Panc1 (cell line): Measurements from ENCODE around the gene AGPAT3. TPM values are rescaled to one million over a fixed set of nuclear protein-coding genes. Genes with fewer than 3 reads are reported as not detected.

Experiments
- ATAC-seq: fragments of 200-7000 bp; cut with Tn5 transposase; 2 replicates; pipeline ENCODE4 v1.9.1; 2020; ENCODE audit warnings: mild to moderate bottlenecking, moderate library complexity
- BruUV-seq: library from RNA; stranded (reverse); fragments of 400-500 nt; replicated peaks from 2 replicates; lab custom pipeline; 2021; lab: Mats Ljungman, UMichigan
- CTCF ChIA-PET: fragments of 300-600 bp; sonication (Branson Sonifier 250); formaldehyde crosslinking; loops from one replicate; lab custom pipeline; 2022; ENCODE audit warnings: antibody characterized with exemption; lab: Charles Lee
- POLR2A ChIA-PET: fragments of 300-600 bp; sonication (Branson Sonifier 250); formaldehyde crosslinking; loops from one replicate; lab custom pipeline; 2022; ENCODE audit warnings: antibody characterized with exemption; lab: Charles Lee
- DNase-seq: peaks from one replicate; pipeline ENCODE4 v3.0.0-alpha.2; 2010; ENCODE audit warnings: low read depth, low spot score
- H3K27ac ChIP-seq: 2 replicates; pipeline ENCODE4 v1.5.1; 2011; ENCODE audit warnings: mild to moderate bottlenecking, low read length, inconsistent platforms
- H3K27me3 ChIP-seq: fragments of 200-500 bp; sonication (Bioruptor generic); 2 replicates; pipeline ENCODE4 v1.6.0; 2014; ENCODE audit warnings: low read length, inconsistent platforms; ENCODE audit not compliant: control insufficient read depth, insufficient read depth
- H3K36me3 ChIP-seq: fragments of 200-500 bp; sonication (Bioruptor generic); 2 replicates; pipeline ENCODE4 v1.5.1; 2014; ENCODE audit warnings: inconsistent platforms, mild to moderate bottlenecking, low read length, moderate library complexity; ENCODE audit not compliant: control insufficient read depth, insufficient read depth
- H3K4me1 ChIP-seq: 2 replicates; pipeline ENCODE4 v1.5.1; 2011; ENCODE audit warnings: inconsistent platforms, mild to moderate bottlenecking, low read length, moderate library complexity; ENCODE audit not compliant: control insufficient read depth, insufficient read depth
- H3K4me3 ChIP-seq, 2 experiments: 2 replicates each; pipeline ENCODE4 v1.5.1; 2011 to 2012; ENCODE audit warnings: low read depth in 2 of 2, low read length in 2 of 2, mild to moderate bottlenecking in 2 of 2, inconsistent platforms in 1 of 2, moderate library complexity in 1 of 2
- H3K9me3 ChIP-seq: fragments of 200-500 bp; sonication (Bioruptor generic); 2 replicates; pipeline ENCODE4 v1.5.1; 2014; ENCODE audit warnings: low read depth, mild to moderate bottlenecking, inconsistent platforms, low read length, moderate library complexity; ENCODE audit not compliant: control insufficient read depth, insufficient read depth
- CTCF ChIP-seq: fragments of 450-650 bp; IDR thresholded peaks from 2 replicates; pipeline ENCODE4 v1.5.1; 2017; ENCODE audit warnings: mild to moderate bottlenecking
- POLR2AphosphoS5 ChIP-seq: IDR thresholded peaks from 2 replicates; pipeline ENCODE4 v1.6.1; 2012; ENCODE audit warnings: mild to moderate bottlenecking, low read depth, low read length, moderate library complexity
- SIN3A ChIP-seq: IDR thresholded peaks from 2 replicates; pipeline ENCODE4 v1.6.1; 2012; ENCODE audit warnings: low read depth, mild to moderate bottlenecking, low read length, moderate library complexity, borderline replicate concordance; ENCODE audit not compliant: insufficient read depth
- TCF7L2 ChIP-seq: IDR thresholded peaks from 2 replicates; pipeline ENCODE4 v1.6.1; 2011; ENCODE audit warnings: mild to moderate bottlenecking, low read depth, low read length, inconsistent platforms
- in situ Hi-C: cut with HindIII; loops from 2 replicates; pipeline ENCODE4 v1.10.0; 2016; ENCODE audit warnings: low sequenced_read_pairs, low pct_unique_long_range_greater_than_20kb
- intact Hi-C: fragments of 100-400 bp; cut with micrococcal nuclease; formaldehyde crosslinking; loops from one replicate; pipeline ENCODE4 v1.10.0; 2022; ENCODE audit not compliant: unreplicated experiment
- total RNA-seq: library from RNA; stranded (reverse); gene quantifications from one replicate; pipeline ENCODE4 v1.2.1, GENCODE V29; 2021; ENCODE audit not compliant: unreplicated experiment
- TF ChIP-seq, protein P1 (sequence below), 2 experiments: IDR thresholded peaks; 2 replicates each; pipeline ENCODE4 v1.6.1; 2011 to 2012; ENCODE audit warnings: low read depth in 2 of 2, control low read depth in 1 of 2, low read length in 1 of 2, mild to moderate bottlenecking in 1 of 2, moderate library complexity in 1 of 2; ENCODE audit not compliant: insufficient read depth in 1 of 2

Gene AGPAT3
- total RNA-seq, 1 experiment from 2014 or later = 40.1 TPM

GRCh38 chr21:43832648-43833047 is 32.4 kb upstream of the AGPAT3 start:
- intact Hi-C loops = no loop called here

DNA sequence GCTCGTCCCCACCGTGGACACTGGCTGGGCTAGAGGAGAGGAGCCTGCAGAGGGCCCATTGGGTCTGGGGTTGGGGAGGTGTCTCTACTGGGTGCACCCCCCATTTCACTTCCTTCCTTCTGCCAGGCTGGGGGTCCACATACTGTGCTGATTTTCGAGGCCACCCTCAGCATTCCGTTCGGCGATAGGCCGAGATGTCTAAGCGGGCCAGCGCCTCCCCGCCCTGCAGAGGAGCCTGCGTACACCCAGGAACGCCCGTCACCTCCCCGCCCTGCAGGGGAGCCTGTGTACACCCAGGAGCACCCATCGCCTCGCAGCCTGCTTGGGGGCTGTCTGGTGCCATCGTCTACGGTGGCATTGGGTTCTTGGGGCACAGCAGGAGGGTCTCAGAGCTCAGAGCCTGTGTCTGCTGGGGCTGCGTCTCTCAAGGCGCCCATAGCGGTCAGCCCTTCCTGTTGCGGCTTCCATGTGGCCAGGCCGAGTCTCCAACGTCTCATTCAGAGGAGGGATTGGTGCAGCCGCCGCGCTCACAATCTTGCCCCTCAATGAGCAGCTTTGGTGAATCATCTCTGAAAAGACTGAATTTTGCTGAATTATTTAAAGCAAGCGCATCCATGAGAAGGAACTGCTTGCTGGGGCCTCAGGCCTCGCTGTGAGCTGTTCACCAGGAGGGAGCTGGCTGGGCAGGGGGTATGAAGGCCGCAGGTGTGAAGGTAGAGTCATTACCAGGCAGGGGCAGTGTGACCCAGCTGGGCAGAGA is 30.7 kb upstream of the AGPAT3 start:
- DNase-seq (no peak), ATAC-seq (no peak)
- in situ Hi-C loops = no loop called here
- TF ChIP-seq POLR2AphosphoS5 (no peak), CTCF (no peak), SIN3A (no peak), TCF7L2 (no peak)
- TF ChIP-seq, protein P1, sequence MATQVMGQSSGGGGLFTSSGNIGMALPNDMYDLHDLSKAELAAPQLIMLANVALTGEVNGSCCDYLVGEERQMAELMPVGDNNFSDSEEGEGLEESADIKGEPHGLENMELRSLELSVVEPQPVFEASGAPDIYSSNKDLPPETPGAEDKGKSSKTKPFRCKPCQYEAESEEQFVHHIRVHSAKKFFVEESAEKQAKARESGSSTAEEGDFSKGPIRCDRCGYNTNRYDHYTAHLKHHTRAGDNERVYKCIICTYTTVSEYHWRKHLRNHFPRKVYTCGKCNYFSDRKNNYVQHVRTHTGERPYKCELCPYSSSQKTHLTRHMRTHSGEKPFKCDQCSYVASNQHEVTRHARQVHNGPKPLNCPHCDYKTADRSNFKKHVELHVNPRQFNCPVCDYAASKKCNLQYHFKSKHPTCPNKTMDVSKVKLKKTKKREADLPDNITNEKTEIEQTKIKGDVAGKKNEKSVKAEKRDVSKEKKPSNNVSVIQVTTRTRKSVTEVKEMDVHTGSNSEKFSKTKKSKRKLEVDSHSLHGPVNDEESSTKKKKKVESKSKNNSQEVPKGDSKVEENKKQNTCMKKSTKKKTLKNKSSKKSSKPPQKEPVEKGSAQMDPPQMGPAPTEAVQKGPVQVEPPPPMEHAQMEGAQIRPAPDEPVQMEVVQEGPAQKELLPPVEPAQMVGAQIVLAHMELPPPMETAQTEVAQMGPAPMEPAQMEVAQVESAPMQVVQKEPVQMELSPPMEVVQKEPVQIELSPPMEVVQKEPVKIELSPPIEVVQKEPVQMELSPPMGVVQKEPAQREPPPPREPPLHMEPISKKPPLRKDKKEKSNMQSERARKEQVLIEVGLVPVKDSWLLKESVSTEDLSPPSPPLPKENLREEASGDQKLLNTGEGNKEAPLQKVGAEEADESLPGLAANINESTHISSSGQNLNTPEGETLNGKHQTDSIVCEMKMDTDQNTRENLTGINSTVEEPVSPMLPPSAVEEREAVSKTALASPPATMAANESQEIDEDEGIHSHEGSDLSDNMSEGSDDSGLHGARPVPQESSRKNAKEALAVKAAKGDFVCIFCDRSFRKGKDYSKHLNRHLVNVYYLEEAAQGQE (IDR thresholded peaks at IDR 0.05; ENCODE audit: insufficient read depth in 1 of 2, low read depth in 2 of 2, low read length in 1 of 2) = no peak
- Histone ChIP-seq H3K9me3 (no peaks in the 10 kb centered on the region), H3K27me3 (no peaks in the 10 kb centered on the region), H3K4me3 (no peak overlapping the region), H3K27ac (no peak overlapping the region), H3K4me1 (no peaks in the 10 kb centered on the region), H3K36me3 (no peaks in the 10 kb centered on the region)
- no TSS peak for BruUV-seq
- CTCF ChIA-PET = no interaction called here
- intact Hi-C loops = no loop called here
- POLR2A ChIA-PET = no interaction called here

More at GRCh38 chr21:43832648-43833047, 32.4 kb upstream of the AGPAT3 start:
- Histone ChIP-seq H3K4me1 (no peaks in the 10 kb centered on the region; the same call in 1 of the 2 replicates), H3K27ac (no peak overlapping the region), H3K27me3 (no peaks in the 10 kb centered on the region), H3K4me3 (no peak overlapping the region), H3K9me3 (no peaks in the 10 kb centered on the region), H3K36me3 (no peaks in the 10 kb centered on the region)
- BruUV-seq = no TSS peak
- ChIA-PET CTCF (interaction anchor here (0.5 kb wide), 1 partner anchor 1060 kb away, joined by 11 read pairs; no protein-coding TSS in a partner anchor), POLR2A (no interaction called here)
- ATAC-seq (no peak), DNase-seq (no peak)
- TF ChIP-seq, protein P1 (IDR thresholded peaks at IDR 0.05; ENCODE audit: insufficient read depth in 1 of 2, low read depth in 2 of 2, low read length in 1 of 2) = no peak
- TF ChIP-seq CTCF (no peak), TCF7L2 (no peak)
- in situ Hi-C loops = no loop called here
